Left ventricle myocardium inferior (tissue), 1 donor: ENCODE measurements around the gene LPCAT3. TPM values are rescaled to one million over a fixed set of nuclear protein-coding genes. Genes with fewer than 3 reads are reported as not detected.
A peak's percentile ranks its signal among the peaks of the same experiment; 100 is the strongest.

Experiments
- DNase-seq: peaks from one replicate; pipeline ENCODE4 v3.0.0-alpha.2; 2020
- H3K27ac ChIP-seq: fragments of 200-600 bp; replicated peaks from 2 replicates; pipeline ENCODE4 v1.8.0; 2021
- H3K27me3 ChIP-seq: fragments of 200-600 bp; 2 replicates; pipeline ENCODE4 v1.8.0; 2021; ENCODE audit warnings: low read depth
- H3K36me3 ChIP-seq: fragments of 200-600 bp; 2 replicates; pipeline ENCODE4 v1.8.0; 2021
- H3K4me1 ChIP-seq: fragments of 200-600 bp; 2 replicates; pipeline ENCODE4 v1.8.0; 2021
- H3K4me3 ChIP-seq: fragments of 200-600 bp; 2 replicates; pipeline ENCODE4 v1.8.0; 2021; ENCODE audit warnings: mild to moderate bottlenecking, moderate library complexity
- H3K9me3 ChIP-seq: fragments of 200-600 bp; replicated peaks from 2 replicates; pipeline ENCODE4 v1.8.0; 2021
- CTCF ChIP-seq: fragments of 200-600 bp; IDR thresholded peaks from 2 replicates; pipeline ENCODE4 v1.8.0; 2021; ENCODE audit warnings: antibody characterized with exemption, mild to moderate bottlenecking, borderline replicate concordance
- intact Hi-C: fragments of 100-400 bp; cut with micrococcal nuclease; formaldehyde crosslinking; loops from one replicate; pipeline ENCODE4 v1.11.0; 2022
- total RNA-seq: library from RNA; stranded (reverse); fragmentation: NEBNext Ultra II Directional; extraction: Animal tissue kit (Norgen Biotek cat#: 25700); gene quantifications from one replicate; pipeline ENCODE4 v1.2.1, GENCODE V29; 2021
- donor health status: DM: no; HTN: yes; CAD: no; lungs with severe emphysema.

Gene LPCAT3
- total RNA-seq, 1 donor from 2014 or later = 35.1 TPM

- Histone ChIP-seq H3K4me3 (no peak overlapping the region), H3K9me3 (no peaks in the 10 kb centered on the region), H3K27ac (peak overlapping the region; percentile 97), H3K4me1 (peaks cover 94% of the 10 kb centered on the region), H3K27me3 (no peaks in the 10 kb centered on the region), H3K36me3 (peaks cover 32% of the 10 kb centered on the region)
- TF ChIP-seq CTCF = no peak
- intact Hi-C loops = no loop called here
- no peak for DNase-seq
Observed at GRCh38 chr12:6936194-6936635, 82.1 kb downstream of the LPCAT3 start.

DNA sequence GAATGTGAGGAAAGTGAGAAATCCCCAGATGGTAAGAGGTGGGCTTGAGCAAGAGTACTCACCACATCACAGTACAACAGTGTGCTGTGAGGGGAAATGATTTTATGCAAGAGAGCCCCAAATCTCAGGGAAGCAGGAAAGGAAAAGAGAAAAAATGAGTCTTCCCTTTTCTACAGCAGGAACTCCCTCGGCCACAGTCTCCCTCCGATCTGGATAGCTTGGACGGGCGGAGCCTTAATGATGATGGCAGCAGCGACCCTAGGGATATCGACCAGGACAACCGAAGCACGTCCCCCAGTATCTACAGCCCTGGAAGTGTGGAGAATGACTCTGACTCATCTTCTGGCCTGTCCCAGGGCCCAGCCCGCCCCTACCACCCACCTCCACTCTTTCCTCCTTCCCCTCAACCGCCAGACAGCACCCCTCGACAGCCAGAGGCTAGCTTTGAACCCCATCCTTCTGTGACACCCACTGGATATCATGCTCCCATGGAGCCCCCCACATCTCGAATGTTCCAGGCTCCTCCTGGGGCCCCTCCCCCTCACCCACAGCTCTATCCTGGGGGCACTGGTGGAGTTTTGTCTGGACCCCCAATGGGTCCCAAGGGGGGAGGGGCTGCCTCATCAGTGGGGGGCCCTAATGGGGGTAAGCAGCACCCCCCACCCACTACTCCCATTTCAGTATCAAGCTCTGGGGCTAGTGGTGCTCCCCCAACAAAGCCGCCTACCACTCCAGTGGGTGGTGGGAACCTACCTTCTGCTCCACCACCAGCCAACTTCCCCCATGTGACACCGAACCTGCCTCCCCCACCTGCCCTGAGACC lies 82.7 kb downstream of the LPCAT3 start:
- peaks cover 96% of the 10 kb centered on the region for H3K4me1 ChIP-seq
- H3K27ac ChIP-seq = peak overlapping the region; percentile 97
- TF ChIP-seq CTCF = no peak

GRCh38 chr12:6934110-6934509 lies 84.2 kb downstream of the LPCAT3 start:
- H3K9me3 ChIP-seq = no peaks in the 10 kb centered on the region
- TF ChIP-seq CTCF = no peak
- no peaks in the 10 kb centered on the region for H3K27me3 ChIP-seq
- intact Hi-C loops = no loop called here
- H3K4me3 ChIP-seq = peak overlapping the region; percentile 24
- peaks cover 16% of the 10 kb centered on the region for H3K36me3 ChIP-seq
- H3K27ac ChIP-seq = peak overlapping the region; percentile 97
- peak; percentile 54 for DNase-seq
- peaks cover 96% of the 10 kb centered on the region for H3K4me1 ChIP-seq

More for the DNA sequence above, 82.7 kb downstream of the LPCAT3 start:
- Histone ChIP-seq H3K36me3 (peaks cover 27% of the 10 kb centered on the region), H3K4me3 (no peak overlapping the region), H3K27me3 (no peaks in the 10 kb centered on the region), H3K9me3 (no peaks in the 10 kb centered on the region)
- intact Hi-C loops = no loop called here
- no peak for DNase-seq

- H3K4me1 ChIP-seq = peaks cover 95% of the 10 kb centered on the region
- no peak for DNase-seq
- H3K36me3 ChIP-seq = peaks cover 16% of the 10 kb centered on the region
- no peak for TF ChIP-seq CTCF
- intact Hi-C loops = no loop called here
- H3K4me3 ChIP-seq = no peak overlapping the region
- H3K27me3 ChIP-seq = no peaks in the 10 kb centered on the region
- H3K9me3 ChIP-seq = no peaks in the 10 kb centered on the region
- H3K27ac ChIP-seq = peak overlapping the region; percentile 97
Observed at GRCh38 chr12:6932766-6933165, 85.5 kb downstream of the LPCAT3 start.

DNA sequence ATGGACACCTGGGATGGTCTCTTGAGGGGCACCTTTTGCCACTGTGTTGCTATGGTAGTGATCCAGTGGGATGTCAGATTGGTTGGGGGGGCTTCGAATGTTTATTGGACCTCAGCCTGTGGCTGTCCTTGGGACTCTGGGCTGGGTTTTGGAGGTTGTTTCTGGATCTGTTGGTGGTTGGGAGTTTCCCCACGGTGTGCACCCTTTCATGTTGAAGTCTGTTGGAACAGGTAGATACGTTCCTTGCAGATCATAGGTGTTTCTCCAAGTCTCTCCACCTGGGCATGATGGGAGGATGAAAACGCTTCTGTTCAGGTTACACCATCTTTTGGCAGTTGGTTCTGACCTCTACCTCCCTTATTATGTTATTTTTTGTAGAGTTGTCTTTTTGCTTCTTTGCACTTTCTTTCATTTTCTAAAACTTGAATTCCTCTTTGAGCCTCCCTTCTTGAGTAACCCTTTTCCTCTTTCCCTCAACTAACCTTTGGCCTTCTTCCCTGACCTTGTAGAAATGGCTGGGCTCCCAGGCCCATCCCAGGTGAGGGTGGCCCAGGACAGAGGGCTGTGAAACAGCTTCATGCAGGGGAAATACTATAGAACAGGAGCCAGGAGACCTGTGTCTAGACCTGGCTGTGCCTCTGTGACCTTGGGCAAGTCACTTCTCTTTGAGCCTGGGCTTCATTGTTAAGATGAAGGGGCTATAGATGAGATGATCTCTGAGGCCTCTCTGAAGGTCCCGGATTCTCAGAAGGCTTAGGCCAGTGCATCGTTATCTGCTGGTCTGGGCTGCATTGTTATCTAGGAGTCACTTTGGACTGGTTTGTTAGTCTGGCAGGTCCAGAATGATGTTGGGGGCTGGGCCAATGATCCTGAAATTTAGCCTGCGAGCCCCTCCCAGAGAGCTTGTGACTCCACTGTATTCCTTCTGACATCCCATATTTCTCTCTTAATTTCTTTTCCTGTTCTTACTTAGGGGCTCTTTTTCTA lies 88.5 kb downstream of the LPCAT3 start:
- intact Hi-C loops = no loop called here
- no peaks in the 10 kb centered on the region for H3K27me3 ChIP-seq
- DNase-seq = no peak

More for the DNA sequence above, 88.5 kb downstream of the LPCAT3 start:
- peaks cover 1% of the 10 kb centered on the region for H3K36me3 ChIP-seq
- H3K4me1 ChIP-seq = peaks cover 94% of the 10 kb centered on the region
- H3K27ac ChIP-seq = peak overlapping the region; percentile 97
- H3K9me3 ChIP-seq = no peaks in the 10 kb centered on the region
- TF ChIP-seq CTCF = no peak
- peak overlapping the region; percentile 92 for H3K4me3 ChIP-seq
